HCT116 (cell line): ENCODE measurements around the gene PCSK2.

Experiments used
- TF ChIP-seq, protein P1 (sequence below), 3 experiments: fragments of 200-600 bp in 1 of 3; sonication (generic) in 1 of 3; IDR thresholded peaks in 2 of 3; conservative IDR thresholded peaks in 1 of 3; 2 replicates each; pipeline ENCODE4 v1.5.1; 2012 to 2017; ENCODE audit warnings: low read depth in 2 of 3, low read length in 2 of 3, antibody characterized with exemption in 1 of 3, borderline replicate concordance in 1 of 3, control low read depth in 1 of 3, mild to moderate bottlenecking in 1 of 3, mixed read lengths in 1 of 3, mixed run types in 1 of 3, moderate library complexity in 1 of 3; ENCODE audit not compliant: insufficient read depth in 1 of 3
- TF ChIP-seq, protein P2 (sequence below): IDR thresholded peaks from 2 replicates; pipeline ENCODE4 v1.6.1; 2011; ENCODE audit warnings: mild to moderate bottlenecking, low read length, moderate library complexity; ENCODE audit not compliant: insufficient replicate concordance; ENCODE audit errors: extremely low read depth

DNA sequence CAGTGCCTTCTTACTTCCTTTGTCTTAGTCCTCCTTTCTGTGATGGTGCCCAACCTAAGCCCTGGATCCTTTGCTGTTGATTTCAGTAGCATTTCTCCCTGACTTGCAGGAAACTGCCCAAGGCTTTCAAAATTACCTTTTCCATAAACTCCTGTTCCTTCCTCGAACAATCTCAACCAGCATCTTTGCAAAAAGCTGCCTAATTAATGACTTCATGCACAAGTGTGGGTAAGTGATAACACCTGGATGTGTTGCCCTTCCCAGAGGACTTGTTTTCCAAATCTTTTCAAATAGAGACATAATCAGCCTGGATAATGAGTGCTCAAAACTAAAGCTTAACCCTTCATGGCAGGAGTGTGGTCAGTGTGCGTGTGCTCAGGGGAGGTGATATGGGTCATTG is 118.0 kb downstream of the PCSK2 start:
- TF ChIP-seq, protein P1, sequence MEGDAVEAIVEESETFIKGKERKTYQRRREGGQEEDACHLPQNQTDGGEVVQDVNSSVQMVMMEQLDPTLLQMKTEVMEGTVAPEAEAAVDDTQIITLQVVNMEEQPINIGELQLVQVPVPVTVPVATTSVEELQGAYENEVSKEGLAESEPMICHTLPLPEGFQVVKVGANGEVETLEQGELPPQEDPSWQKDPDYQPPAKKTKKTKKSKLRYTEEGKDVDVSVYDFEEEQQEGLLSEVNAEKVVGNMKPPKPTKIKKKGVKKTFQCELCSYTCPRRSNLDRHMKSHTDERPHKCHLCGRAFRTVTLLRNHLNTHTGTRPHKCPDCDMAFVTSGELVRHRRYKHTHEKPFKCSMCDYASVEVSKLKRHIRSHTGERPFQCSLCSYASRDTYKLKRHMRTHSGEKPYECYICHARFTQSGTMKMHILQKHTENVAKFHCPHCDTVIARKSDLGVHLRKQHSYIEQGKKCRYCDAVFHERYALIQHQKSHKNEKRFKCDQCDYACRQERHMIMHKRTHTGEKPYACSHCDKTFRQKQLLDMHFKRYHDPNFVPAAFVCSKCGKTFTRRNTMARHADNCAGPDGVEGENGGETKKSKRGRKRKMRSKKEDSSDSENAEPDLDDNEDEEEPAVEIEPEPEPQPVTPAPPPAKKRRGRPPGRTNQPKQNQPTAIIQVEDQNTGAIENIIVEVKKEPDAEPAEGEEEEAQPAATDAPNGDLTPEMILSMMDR (IDR thresholded peaks at IDR 0.05 in 2 of 3, conservative IDR thresholded peaks at IDR 0.05 in 1 of 3; ENCODE audit: borderline replicate concordance in 1 of 3, insufficient read depth in 1 of 3, low read depth in 2 of 3, low read length in 2 of 3) = no peak
- TF ChIP-seq, protein P2, sequence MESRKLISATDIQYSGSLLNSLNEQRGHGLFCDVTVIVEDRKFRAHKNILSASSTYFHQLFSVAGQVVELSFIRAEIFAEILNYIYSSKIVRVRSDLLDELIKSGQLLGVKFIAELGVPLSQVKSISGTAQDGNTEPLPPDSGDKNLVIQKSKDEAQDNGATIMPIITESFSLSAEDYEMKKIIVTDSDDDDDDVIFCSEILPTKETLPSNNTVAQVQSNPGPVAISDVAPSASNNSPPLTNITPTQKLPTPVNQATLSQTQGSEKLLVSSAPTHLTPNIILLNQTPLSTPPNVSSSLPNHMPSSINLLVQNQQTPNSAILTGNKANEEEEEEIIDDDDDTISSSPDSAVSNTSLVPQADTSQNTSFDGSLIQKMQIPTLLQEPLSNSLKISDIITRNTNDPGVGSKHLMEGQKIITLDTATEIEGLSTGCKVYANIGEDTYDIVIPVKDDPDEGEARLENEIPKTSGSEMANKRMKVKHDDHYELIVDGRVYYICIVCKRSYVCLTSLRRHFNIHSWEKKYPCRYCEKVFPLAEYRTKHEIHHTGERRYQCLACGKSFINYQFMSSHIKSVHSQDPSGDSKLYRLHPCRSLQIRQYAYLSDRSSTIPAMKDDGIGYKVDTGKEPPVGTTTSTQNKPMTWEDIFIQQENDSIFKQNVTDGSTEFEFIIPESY = no peak
